LoVo (cell line): ENCODE results near the gene TP53AIP1.

Source experiments
- DNase-seq: peaks from one replicate; pipeline ENCODE4 v3.0.0-alpha.2; 2016; ENCODE audit warnings: low spot score

TP53AIP1 gene

DNA sequence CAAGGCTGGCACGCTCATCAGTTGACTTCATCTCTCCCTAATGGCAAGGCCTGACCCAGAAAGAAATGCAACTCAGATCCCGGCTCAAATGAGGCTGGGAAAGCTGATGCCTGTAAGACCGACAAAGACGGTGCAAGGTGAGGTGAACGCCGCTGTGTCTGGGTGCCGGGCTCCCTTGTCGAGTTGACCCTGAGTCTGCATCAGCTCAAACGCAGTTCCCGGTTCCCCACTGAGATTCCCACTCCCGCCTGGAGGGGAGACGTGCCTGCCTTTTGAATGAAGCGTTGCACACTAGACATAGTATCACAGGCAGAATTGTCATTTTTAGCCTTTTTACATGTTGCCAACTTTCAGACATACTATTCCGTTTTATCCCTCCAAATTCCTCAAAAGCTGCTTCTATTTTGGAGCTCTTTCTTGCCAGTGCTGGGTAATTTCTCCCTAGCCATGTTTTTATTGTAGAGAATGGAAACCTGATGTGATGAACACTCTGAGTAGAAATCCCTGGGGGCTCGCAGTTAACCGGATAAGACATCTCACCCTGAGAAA lies 831 bp upstream of the TP53AIP1 start:
- no peak for DNase-seq

DNA sequence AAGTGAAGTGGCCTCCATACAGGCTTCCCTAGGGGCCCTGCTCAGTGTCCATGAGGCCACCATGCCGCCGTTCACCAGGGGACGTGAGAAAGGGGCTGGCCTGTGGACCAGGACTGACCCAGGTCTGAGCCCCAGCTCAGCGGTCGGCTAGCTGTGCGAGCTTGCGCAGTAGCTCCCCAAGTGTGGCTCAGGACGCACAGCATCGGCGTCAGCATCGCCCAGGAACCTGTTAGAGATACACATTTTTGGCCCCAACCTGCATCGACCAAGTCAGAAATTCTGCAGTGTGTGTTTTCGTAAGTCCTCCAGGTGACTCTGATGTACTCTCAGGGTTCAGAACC lies 429 bp downstream of the TP53AIP1 start:
- DNase-seq: no peak

DNA sequence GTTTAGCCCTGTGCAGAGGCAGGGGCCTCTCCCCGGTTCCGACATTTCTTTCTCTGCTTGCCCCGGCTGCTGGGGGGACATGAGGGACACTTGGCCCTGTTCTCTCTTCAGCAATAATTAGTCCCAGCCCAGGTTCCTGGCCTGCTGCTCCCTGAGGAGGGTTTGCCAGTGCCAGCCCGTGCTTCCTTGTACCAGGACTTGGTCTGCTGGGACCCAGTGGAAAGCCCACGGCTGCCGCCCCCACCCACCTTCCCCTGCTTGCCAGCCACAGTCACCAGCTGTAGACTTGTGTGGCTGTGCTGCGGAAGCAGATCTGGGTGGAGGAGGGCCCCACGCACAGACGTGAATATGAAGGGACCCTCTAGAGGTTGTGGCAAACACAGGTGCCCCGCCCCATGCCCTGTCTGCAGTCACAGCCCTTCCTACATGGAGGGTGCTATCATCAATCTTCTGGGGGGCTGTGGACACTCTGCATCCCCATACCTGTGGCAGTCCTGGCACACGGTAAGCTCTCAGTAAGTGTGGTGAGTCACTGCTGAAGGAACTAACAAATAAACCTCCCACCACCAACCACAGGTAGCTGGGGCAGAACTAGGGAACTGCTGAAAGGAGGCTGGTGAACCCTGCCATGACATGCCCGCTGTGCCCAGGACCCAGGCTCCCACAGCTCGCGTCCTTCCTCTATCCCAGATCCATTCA lies 949 bp downstream of the TP53AIP1 start:
- DNase-seq: no peak

DNA sequence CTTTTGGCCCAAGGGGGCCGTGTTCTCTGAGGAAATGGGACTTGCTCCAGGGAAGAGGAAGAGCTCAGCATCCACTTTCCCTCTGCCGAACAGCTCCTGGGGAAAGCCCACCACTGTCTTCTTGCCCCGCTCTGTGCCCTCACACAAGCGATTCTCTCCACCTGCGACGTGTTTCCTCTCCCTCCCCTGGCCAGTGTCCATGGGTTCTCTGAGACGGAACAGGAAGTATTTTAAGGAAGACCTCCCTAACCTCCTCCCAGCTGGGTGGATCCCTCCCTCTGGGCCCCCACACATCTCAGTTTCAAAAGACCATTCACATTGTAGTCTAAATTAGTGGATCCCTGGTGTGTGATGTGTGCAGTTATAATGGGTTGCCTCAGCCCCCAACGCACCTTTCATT lies 1.6 kb downstream of the TP53AIP1 start:
- no peak for DNase-seq

DNA sequence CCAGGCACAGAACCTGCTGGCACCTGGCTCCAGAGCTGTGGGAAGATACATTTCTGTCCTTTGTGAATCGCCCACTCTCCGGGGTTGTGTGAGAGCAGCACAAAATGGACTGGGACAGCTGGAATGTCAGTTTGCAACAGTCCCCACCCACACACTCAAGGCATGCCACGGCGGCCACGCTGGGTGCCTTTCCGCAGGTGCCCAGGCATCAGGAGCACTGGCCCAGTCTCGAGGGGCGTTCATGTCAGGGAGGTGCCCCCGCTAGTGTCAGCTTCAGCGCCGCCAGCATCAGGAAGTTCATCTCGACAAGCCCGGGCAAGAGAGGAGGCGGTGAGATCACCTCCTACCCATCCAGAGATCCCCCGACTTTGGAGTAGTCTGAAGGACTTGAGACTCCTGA lies 2.1 kb downstream of the TP53AIP1 start:
- DNase-seq: no peak

DNA sequence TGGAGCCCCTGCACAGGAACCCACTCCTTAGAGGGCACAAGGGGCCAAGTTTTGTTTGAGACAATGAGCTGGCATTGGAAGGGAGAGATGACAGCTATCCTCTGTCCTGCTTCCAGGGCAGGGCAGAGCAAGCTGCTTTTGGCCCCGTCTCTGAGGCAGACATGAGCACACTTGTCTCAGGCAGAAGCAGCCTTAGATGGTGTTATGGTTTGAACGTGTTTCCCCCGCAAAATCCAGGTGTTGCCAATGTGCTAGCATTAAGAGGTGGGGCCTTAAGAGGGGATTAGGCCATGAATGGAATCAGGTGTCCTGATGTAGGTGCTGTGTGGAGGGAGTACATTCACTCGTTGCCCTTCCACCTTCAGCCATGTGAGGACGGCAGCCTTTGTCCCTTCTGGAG lies 2.5 kb downstream of the TP53AIP1 start:
- no peak for DNase-seq

DNA sequence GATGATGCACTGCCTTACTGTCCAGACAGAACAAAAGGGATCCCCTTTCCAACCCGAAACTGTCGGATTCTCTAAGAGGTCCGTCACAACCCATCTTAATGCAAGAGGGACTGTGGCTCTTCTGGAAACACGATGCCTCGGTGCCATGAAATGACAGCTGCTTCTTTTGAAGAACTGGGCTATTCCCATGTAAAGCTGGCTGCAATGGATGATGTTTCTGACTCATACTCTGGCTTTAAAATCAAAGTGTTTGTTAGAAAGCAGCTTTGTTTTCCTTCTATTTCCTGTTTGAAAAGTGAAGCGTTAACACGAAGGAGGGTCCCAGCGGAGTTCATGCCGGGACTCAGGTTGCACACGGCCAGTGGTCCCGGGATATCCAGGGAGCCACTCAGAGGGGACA lies 3.1 kb downstream of the TP53AIP1 start:
- DNase-seq: no peak

DNA sequence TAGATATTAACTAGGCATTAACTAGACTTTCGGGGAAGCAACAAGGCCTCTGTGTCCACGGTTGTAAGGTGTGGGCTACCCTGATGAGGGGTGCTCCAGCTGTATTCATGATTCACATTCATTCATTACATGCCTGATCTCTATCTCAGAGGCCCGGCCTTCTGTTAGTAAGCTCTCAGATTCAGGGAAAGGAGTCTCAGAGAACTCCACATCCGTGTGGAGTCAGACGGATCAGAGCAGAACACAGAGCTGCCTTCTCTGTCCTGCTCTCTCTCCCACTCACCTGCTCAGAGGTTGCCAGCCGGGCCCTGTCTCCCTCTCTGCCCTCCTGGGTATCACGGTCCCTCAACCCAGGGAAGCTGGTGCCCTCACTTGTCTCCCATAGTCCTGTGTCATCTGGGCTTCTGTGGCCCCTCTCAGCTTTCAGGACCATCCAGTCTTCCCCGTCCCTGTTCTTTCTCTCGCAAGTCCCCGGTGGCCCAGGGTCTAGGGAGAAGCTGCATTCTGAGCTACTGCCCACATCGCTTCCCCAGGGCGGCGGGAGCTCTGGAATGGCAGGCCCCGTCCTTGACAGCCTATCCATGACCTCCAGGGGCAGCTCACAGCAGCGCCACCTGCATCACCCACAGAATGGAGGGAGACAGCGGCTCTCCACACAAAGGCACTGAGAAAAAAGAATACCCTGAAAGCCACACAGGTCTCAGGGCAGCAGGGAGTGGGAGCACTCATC lies 4.3 kb downstream of the TP53AIP1 start:
- no peak for DNase-seq

DNA sequence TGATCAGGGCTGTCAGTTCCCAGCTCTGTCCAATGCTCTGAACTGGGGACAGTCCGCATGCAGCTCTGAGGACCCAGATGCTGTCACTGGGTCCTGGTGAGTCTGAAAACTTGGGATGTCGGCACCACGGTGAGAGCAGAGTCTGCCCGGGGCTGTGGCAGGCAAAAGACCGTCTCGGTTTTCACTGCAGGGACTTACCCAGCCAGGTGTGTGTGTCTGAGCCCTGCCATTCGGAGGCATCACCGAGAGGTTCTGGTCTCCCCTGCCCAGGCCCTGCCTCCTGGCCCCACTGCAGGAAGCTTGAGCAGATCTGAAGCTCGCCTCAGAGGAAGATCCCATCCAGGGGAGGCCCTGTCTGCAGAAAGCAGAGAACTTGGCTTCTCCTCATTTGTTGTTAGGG lies 5.2 kb downstream of the TP53AIP1 start:
- DNase-seq: no peak

DNA sequence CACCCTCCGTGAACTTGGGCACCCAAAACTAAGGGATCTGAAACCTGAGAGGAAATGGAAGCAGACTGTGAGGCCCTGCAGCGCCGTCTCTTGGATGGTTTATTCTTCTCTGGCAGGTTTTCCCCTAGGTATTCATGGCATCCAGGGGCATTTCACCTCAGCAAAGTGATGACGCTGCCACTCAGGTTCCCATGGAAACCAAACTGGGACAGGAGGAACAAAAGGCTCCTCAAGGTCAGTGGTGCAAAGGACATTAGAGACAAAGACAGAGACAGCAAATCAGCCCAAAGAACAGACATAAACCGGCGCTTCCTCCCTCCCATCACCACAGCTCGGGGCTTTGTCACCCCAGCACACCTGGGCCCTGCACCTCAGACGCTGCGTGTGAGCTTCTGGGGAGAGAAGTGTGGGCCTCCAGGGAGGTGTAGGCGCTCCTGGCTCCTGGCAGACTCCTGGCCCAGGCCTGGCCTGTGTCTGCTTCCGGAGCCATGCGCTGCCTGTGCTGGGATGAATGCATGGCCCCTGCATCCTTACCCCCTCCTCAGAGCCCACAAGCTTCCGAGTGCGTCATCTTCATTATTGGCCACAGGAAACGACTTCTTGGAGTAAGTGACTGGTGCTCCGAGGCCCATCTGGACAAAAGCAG lies 5.9 kb downstream of the TP53AIP1 start:
- no peak for DNase-seq

DNA sequence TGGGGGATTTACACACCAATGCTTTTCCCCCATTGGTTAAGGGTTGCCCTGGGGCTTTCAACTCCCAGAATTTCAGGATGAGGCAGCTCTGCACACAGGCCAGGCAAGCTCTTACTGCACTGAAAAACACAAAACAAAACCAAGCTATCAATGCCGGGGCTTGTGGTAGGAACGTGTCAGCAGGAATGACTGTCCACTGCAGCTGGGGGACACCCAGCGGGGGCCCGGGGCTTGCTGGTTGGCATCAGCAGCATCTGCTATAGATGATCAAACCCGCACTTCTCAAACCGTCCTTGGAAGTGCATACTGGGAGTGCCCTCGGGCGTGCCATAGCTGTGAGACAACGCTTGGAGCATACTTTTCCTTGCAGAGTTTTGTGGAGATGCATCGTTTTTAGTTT lies 7.7 kb downstream of the TP53AIP1 start:
- no peak for DNase-seq

DNA sequence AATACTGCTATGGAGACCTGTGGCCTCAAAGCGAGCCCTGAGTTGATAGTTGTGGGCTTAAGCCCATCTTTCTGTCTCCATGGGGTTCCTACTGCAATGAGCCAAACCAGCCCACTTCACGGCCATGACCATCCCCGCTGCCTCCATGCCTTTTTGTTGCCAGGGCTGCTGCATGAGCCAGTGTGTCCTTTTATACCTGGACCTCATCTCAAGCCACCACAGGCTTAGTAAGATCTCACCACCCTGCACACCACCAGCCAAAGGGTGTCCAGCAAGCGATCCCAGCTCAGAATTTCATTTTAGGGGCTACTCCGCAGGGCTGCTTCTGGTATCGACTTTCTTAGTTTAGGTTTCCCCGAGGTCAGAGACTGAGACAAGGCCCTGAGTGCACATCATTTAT lies 8.3 kb downstream of the TP53AIP1 start:
- no peak for DNase-seq

DNA sequence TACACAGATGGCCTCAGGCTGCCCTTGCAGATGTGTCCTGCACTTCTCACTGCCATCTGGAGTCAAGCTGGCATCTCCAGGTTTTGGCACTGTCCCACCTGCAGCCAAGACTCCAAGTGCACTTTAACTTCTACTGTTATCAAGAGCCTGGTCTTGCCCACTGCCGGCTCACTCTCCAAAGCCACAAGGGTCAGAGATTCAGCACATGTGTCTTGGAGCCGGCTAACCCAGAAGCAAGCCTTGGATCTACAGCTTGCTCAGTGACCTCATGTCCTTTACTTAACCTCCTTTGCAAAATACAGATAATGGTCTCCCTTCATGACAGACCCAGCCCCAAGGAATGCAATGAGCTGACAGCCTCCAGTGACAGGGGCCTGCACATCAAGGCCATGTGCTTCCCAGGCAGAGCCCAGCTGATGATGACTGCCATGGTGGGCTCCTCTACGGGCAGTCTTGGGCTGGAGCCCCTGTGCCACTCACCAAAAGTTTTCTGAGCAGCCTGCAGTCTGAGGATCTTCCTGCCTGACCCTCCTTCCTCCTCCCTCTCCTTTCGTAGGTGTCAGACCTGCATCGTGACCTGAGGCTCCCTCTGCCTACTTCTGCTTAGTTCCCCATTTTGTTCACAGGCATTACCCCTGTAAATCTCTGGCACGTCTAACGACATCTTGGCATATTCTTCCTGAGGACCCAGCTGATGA lies 9.0 kb downstream of the TP53AIP1 start:
- DNase-seq: no peak

DNA sequence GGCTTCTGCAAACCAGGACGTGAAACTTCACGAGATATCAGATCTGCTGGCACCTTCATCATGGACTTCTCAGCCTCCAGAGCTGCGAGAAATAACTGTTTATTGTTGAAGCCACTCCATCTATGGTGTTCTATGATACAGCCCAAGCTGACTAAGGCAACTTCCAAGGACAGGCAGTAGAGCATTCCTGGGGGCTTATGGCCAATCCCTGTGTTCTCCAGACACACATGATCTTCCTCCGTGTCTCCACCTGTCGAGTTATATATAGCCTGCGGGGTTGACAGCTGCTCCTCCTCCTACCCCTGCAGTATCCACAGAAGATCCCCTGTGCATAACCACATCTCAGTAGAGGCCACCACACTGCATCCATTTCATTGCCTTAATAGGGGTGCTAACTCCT lies 11.0 kb downstream of the TP53AIP1 start:
- no peak for DNase-seq

DNA sequence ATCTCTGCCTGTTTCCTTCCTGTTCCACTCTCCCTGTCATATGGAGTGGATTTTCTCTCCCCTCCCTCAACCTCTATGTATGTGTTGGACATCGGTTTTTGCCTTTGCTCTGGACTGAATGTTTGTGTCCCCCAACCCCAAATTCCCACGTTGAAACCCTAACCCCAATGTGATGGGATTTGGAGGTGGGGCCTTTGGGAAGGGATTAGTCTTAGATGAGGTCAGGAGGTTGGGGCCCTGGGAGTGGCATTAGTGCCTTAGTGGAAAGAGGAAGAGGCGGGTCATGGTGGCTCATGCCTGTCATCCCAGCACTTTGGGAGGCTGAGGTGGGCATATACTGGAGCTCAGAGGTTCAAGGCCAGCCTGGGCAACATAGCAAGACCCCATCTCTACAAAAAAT lies 11.6 kb downstream of the TP53AIP1 start:
- DNase-seq: no peak

DNA sequence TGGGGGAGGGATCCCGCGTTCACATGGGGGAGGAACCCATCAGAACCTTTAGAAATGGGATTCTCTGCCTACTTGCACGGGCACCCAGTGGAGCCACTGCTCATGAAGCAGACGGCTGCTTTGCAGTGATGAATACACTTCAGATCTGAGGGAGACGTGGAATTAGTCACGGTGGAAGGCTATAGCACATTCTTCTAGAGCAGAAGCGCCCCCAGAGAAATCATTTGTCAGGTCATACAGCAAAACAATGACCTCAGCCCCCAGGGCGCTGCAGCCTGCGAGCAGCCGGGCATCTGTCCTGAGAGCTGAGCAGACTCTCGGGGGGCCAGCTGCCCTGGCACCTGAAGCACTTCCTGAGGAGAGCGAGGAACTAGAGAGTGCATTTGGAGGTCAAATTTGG lies 12.7 kb downstream of the TP53AIP1 start:
- no peak for DNase-seq

DNA sequence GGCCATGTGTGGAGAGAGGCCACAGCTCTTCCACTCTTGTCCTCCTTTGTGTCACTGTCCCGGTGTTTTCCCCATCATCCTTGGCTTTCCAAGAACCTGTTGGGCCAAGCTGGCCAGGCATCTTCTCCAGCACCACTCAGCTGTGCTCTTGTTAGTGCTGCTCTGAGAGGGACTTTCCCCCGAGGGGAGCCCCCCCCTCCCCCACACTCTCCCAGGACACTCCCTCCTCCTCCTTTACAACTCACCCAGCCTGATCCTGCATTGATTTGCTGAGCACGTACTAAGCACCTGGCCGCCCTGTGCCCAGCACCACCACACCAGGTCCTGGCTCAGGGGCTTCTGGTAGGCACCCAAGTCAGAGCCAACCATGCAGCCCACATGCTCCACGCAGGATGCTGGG lies 13.2 kb downstream of the TP53AIP1 start:
- no peak for DNase-seq

DNA sequence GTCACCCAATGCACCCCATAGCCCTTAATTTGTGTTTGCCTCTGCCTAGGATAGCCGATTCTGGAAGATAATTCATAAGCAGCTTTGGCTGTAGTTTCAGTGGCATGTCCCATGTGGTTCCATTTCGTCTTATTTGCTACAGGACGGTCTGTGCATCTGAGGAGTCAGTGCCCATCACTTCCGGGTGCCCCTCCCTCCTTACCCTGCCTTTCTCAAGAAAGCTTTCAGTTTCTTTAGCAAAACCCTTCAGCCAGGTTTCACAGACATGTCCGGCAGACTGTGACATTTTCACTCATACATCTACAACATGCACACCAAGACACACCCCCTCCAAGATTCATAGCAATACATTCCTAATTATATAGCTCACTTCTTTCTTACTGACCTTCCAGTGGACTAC lies 14.3 kb downstream of the TP53AIP1 start:
- no peak for DNase-seq

DNA sequence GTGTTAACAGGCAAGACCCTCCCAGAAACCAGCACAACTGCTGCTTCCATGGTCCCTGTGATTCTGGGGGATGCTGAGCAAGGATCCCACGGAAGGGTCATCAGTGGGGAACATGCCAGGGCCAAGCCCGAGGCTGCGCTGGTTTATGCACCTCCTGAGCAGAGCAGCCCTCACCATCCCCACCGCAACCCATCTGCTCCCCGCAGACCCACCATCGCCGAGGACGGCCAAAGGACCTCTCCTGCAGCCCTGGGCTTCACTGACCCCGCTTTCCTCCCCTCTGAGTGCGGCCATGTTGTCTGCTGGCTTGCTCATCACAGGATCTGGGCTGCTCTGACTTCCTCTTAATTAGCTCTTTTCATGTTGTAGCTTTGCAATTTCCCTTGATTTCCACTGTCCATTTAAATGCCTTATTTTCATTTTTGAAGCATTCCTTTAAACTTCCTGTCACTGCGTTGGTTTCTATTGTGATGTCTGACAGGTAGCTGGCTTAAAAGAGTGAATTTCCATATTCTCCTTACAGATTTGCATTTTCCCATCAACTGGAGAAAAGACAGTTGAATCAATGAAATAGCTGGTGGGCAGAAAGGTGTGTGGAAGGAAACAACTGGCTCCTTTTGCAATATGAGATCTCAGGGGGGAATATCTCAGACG lies 14.9 kb downstream of the TP53AIP1 start:
- no peak for DNase-seq

DNA sequence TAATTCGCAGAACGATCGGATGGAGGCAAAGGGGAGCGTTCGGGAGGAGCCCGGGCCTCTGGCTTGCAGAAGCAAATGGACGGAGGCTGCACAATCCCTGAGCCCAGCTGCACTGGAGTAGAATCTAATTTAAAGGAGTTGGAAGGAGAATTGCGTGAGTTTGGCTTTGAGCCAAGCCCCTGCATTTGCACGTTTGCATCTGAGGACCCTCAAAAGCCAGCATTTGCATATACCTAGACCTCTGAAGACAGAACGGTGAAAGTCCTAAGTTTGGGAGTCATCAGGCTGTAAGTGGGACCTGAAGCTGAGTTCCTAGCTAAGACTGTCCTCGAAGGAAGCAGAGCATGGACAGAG lies 15.6 kb downstream of the TP53AIP1 start:
- DNase-seq: no peak

DNA sequence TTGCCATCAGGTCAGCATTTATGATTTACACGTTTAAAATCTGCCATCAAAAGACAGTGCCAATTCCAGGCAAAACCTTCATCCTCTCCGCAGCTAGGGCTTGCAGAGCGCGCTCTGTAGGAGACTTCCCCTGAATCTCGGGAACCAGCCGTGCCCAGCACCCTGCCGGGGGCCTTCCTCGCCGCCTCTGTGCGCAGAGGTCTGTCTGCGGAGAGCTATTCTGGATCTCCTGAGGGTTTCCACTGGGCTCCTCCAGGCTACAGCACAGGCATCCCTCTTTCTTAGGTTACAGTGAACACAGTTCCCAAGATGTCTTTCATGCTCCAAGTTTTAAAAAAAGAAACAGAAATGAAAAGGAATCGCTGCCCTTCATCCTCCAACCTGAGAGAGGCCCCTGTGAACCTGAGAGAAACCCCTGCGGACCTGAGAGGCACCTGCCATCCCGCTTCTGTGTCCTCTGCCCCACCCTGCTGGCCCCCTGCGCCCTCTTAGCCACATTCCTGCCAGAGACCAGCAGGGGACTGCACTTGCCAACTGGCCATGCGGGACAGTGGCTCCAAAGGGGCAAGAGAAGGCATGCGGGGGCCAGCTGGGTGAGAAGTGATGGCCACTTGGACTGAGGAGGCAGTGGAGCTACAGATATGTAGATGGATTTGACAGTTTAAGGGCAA lies 16.1 kb downstream of the TP53AIP1 start:
- DNase-seq: no peak

DNA sequence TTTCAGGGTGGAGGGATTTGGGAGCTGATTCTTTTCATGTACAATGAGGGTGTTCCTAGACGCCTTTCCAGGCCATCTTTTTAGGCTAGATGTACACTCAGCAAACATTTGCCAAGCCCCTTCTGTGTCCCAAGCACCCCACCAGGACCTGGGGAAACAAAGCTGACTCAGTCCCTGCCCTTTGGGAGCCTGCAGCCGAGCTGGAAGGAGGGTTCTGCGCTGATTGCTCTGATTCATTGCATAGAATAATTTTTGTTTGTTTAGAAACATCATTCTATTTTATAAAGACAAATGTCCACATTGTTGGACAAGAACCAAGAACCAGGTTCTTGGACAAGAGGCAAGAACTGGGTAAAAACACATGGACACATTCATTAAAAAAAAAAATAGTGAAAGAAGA lies 16.7 kb downstream of the TP53AIP1 start:
- no peak for DNase-seq
